Epithelial cell of esophagus (primary cell): ENCODE data around the gene COL15A1.

Source experiments
- DNase-seq: peaks from one replicate; pipeline ENCODE4 v3.0.0; 2010; ENCODE audit warnings: low read depth
- H3K4me3 ChIP-seq: 2 replicates; pipeline ENCODE4 v1.5.1; 2011; ENCODE audit warnings: mild to moderate bottlenecking, low read length, control low read depth
- TF ChIP-seq, protein P1 (sequence below): IDR thresholded peaks from 2 replicates; pipeline ENCODE4 v1.5.1; 2011; ENCODE audit warnings: low read depth, mild to moderate bottlenecking, low read length, control low read depth, inconsistent platforms; ENCODE audit not compliant: insufficient read depth; ENCODE audit errors: missing control alignments

Gene COL15A1

GRCh38 chr9:98931600-98932389 is 11.9 kb upstream of the COL15A1 start:
- no peak overlapping the region for H3K4me3 ChIP-seq
- DNase-seq, result no peak
- TF ChIP-seq, protein P1, sequence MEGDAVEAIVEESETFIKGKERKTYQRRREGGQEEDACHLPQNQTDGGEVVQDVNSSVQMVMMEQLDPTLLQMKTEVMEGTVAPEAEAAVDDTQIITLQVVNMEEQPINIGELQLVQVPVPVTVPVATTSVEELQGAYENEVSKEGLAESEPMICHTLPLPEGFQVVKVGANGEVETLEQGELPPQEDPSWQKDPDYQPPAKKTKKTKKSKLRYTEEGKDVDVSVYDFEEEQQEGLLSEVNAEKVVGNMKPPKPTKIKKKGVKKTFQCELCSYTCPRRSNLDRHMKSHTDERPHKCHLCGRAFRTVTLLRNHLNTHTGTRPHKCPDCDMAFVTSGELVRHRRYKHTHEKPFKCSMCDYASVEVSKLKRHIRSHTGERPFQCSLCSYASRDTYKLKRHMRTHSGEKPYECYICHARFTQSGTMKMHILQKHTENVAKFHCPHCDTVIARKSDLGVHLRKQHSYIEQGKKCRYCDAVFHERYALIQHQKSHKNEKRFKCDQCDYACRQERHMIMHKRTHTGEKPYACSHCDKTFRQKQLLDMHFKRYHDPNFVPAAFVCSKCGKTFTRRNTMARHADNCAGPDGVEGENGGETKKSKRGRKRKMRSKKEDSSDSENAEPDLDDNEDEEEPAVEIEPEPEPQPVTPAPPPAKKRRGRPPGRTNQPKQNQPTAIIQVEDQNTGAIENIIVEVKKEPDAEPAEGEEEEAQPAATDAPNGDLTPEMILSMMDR, result no peak

DNA sequence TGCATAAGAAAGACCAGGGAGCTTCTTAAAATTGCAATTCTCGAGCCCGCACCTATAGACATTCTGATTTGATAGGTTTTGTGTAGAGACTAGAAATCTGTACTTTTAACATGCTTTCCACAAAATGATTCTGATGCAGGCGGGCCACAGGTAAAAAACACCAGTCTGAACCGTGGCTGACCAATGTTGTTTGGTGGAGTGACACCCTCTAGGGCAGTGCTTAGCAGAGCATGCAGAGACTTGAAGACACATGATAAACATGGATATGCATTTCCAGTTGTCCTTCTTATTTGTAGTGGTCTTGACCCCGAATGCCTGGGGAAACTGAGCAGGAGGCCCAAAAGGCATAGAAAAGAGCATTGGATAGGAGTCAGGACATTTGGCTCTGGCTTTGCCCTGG is 10.5 kb upstream of the COL15A1 start:
- TF ChIP-seq, protein P1, result no peak
- DNase-seq, result no peak
- no peak overlapping the region for H3K4me3 ChIP-seq

DNA sequence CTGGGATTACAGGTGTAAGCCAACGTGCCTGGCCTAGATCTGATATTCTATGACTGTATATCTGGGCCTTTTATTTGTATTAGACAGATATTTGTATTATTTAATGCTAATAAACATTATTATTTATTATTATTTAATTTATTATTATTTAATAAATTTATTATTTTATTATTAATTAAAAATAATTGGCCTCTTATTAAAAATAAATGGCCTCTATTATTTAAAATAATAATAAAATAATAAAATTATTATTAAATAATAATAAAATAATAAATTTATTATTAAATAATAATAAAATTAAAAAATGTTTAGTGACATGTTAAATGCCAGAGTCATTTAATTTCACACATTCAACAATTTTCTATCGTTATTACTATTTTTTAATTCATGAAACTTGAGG is 9.8 kb upstream of the COL15A1 start:
- TF ChIP-seq, protein P1, result no peak
- DNase-seq, result no peak
- H3K4me3 ChIP-seq, result no peak overlapping the region

GRCh38 chr9:98935071-98935505 is 8.6 kb upstream of the COL15A1 start:
- H3K4me3 ChIP-seq, result no peak overlapping the region
- TF ChIP-seq, protein P1, result no peak
- no peak for DNase-seq

- DNase-seq, result no peak
- TF ChIP-seq, protein P1, result no peak
- H3K4me3 ChIP-seq, result no peak overlapping the region
Observed at GRCh38 chr9:98940276-98940675, 3.4 kb upstream of the COL15A1 start.

DNA sequence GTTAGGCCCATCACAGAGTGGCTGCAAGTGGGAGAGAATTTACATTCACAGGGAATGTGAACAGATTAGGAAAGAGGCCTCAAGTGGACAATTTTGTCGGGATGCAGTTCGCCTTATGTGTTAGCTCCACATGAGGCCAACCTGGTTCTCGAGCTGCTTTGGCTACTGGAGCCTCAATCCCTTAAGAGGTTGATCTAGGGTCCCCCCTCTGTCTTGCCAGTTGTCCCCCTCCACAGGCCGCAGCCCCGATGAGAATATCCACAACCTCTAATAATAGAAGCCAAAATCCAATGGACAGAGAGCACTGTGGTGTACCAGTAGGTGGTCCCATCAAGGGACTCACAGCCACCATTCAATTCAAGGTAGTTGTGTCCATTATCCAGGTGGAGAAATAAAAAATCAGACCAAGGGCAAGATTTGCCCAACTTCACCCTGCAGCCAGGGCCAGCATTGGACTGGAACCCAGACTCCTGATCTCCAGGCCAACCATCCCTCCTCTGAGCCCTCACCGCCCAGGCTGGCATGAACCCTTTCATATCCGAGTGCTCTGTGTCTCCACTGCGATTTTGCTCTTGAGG is 1.7 kb upstream of the COL15A1 start:
- TF ChIP-seq, protein P1, result no peak
- no peak overlapping the region for H3K4me3 ChIP-seq
- DNase-seq, result no peak
